AML-193 (cell line): ENCODE measurements around the gene CNOT8.
"Not testable (repeated sequence)": the region's sequence is repeated elsewhere in the genome, so short reads cannot be mapped to it uniquely, and the experiment has no call there.

Experiments used
- DNase-seq, 2 experiments: peaks; one replicate each; lab custom pipeline; 2025; lab: John Stamatoyannopoulos, UW

The CNOT8 gene

DNA sequence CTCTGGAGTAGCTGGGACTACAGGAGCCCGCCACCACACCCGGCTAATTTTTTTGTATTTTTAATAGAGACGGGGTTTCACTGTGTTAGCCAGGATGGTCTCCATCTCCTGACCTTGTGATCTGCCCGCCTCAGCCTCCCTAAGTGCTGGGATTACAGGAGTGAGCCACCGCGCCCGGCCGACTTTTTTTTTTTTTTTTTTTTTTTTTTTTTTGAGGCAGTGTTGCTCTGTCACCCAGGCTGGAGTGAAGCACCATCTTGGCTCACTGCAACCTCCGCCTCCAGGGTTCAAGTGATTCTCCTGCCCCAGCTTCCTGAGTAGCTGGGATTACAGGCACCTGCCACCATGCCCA is 22.8 kb upstream of the CNOT8 start:
- DNase-seq, result not testable (repeated sequence)

DNA sequence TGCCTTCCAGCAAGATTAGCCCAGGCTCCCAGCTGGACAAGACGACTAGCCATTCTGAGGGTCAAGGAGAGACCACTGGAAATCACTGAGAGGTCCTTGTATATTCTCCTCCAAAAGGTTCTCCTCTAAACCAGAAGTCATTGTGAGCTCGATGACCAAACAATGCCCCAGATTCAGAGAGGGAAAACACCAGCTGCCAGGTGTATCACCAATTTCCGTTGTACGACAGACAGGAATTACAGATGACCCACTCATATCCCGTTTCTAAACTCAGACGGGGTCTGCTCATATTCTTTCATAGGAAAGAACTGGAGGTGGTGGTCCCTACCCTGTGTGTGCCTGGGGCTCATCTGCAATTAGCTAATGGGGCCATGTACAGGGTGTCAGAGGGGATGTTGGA is 22.2 kb upstream of the CNOT8 start:
- DNase-seq, result no peak

DNA sequence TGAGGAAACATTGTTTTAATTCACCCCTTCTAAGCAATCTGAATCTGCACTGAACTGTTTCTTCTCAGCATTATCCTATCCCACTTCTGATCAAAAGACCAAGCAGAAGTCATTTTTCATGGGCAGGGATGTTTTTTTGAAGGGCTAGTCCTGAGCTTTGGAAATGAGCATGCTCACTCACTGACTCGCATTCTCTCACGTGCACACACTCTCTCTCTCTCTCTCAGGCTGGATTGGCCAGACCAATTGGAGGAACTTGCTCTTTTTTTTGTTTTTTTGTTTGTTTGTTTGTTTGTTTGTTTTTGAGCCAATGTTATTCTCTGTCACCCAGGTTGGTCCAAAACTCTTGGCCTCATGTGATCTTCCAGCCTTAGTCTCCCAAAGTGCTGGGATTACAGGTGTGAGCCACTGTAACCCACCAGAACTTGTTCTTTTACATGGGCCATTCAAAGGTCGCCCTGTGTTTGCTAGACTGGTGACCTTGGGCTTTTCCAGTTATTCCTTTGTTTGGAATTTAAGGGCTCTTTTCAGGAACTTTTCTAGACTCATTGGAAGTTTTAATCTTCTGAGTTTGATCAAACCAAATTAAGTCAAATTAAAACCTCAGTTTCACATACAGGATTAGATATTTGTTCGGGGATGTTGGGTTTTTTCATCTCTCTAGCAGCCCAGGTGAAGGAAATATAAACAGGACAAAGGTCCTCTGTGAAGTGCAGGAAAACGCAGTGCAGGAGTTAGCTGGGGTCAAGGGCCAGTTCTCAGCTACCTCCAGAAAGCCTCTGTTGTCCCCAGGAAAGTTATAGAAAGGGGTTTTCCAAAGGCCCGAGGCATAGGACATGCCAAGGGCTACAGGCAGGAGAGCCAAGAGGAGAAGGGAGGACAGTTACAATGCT is 21.2 kb upstream of the CNOT8 start:
- DNase-seq, result no peak

- DNase-seq, result no peak
These were observed 17.8 kb upstream of the CNOT8 start for GRCh38 chr5:154840435-154841272.

- DNase-seq, result no peak
These were observed 17.2 kb upstream of the CNOT8 start for GRCh38 chr5:154841273-154841661.

DNA sequence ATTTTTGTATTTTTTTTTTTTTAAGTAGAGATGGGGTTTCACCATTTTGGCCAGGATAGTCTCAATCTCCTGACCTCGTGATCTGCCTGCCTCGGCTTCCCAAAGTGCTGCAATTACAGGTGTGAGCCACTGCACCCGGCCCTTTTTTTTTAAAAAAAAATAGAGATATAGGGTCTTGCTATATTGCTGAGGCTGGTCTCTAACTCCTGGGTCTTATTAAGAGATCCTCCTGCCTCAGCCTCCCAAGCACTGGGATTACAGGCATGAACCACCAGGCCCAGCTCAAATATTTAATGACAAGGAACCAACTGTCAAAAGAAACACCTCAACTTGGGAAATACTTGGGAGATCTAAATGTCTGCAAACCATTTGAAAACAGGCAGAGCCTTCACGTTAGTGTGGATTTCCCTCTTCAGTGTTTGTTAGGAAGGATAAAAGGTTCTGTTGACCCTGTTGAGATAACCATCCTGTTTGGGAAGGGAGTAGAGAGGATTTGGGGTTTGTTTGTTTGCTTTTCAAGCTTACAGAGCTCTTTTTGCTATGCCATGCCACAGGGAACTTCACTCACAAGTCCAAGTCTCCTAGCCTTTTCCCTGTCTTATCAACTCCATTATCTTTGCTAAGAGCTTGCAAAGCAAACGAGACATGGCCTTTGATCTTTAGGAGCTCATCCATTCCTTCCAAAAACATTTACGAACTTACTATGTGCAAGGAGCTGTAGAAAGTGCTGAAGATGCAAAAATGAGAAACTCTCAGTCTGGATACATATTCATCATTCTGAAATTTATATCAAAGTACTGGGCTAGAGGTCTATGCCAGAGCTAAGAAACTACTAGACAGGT is 15.5 kb upstream of the CNOT8 start:
- DNase-seq, result no peak

DNA sequence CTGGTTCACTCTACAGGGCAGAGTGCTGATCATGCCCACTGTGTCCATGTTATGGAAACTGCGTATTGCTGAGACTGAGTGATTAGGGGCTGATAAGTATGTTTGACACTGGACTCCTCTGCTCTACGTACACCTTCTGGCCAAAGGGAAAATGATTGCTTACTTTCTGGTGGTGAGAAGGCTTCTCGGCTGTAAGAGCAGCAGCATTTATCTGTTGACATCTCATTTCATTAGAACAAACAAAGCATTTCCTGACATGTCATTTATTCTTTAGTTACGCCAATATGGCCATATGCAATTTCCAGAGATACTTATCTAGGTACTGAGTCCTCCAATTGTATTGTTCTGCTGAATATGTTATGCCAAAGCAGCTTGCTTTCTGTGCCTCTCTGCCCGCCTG is 13.6 kb upstream of the CNOT8 start:
- no peak for DNase-seq

- DNase-seq, result no peak
These were observed 9.1 kb upstream of the CNOT8 start for GRCh38 chr5:154849264-154849785.

GRCh38 chr5:154849791-154850201 is 8.6 kb upstream of the CNOT8 start:
- DNase-seq, result peak; percentile 15 to 19

GRCh38 chr5:154850255-154851062 is 8.0 kb upstream of the CNOT8 start, which contains the start of gene FAXDC2:
Gene FAXDC2 (minus strand): TSS chr5:154850603. CDS start chr5:154838178, 12,425 bp downstream.
- DNase-seq, result no peak

DNA sequence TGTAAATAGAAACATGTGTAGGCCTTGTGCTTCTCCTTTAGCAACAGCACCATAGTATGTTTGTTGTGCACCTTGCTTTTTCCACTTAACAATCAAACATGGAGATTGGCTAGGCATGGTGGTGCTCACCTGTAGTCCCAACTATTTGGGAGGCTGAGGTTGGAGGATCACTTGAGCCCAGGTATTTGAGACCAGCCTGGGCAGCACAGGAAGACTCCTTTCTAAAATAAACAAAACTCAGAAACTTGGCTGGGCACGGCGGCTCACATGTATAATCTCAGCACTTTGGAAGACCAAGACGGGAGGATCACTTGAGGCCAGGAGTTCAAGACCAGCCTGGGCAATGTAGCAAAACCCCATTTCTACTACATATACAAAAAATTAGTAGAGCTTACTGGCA is 7.1 kb upstream of the CNOT8 start:
- no peak for DNase-seq

DNA sequence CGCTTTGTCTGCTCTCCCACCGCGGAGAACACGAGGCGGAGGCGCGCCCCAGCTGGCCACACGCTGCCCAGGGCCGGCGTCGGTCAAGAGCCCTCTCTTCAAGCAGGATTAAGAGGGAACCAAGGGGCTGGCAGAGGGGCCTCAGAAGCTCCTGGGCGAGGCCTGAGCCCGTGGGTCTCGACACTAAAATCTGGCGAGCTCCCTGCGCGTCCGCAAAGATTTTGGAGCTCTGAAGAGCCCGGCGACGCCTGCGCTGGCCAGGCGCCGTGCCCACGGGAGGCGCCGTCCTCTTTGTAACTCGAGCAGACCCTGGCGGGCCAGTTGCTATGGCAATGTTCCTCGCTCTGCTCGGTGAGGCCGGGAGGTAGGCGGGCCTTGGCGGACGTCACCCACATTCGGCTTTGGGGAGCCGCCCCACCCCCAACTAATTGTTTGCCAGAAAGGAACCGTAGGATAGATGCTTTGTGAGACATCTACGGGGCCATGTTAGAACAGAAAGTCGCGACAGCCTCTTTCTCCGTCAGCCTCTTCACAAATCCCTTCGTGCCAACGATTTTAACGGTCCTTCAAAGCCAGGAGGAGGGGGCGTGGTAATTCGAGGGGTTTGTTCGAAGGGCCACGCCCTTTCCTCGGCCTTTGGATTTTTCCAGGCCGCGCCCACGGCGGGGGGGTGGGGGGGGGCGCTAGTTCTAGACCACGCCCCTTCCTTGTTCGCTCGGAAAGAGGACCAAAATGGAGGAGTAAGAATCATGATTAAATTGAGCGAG is 714 bp upstream of the CNOT8 start:
- peak; percentile 90 to 93 for DNase-seq

GRCh38 chr5:154858972-154859871 is 795 bp downstream of the CNOT8 start:
- DNase-seq, result peak; percentile 81 to 84

DNA sequence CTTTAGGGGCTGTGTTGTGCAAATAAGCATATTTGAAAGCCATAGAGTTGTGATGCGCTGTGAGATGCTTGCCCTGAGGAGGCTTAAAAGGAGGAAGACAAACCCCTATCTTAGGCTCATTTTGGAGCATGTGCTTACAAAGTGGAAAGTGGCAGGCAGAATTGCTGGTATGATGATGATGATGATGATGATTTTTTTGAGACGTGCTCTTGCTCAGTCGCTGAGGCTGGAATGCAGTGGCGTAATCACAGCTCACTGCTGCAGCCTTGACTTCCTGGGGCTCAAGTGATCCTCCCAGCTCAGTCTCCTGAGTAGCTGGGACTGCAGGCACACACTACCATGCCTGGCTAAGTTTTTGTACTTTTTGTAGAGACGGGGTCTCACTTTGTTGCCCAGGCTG is 1.7 kb downstream of the CNOT8 start:
- peak in 1 of 2 experiments; percentile 38 for DNase-seq

GRCh38 chr5:154860765-154861164 is 2.3 kb downstream of the CNOT8 start:
- peak; percentile 26 to 43 for DNase-seq

GRCh38 chr5:154861946-154862345 is 3.5 kb downstream of the CNOT8 start:
- DNase-seq, result no peak

- DNase-seq, result no peak
These were observed 4.3 kb downstream of the CNOT8 start for GRCh38 chr5:154862766-154863165.

DNA sequence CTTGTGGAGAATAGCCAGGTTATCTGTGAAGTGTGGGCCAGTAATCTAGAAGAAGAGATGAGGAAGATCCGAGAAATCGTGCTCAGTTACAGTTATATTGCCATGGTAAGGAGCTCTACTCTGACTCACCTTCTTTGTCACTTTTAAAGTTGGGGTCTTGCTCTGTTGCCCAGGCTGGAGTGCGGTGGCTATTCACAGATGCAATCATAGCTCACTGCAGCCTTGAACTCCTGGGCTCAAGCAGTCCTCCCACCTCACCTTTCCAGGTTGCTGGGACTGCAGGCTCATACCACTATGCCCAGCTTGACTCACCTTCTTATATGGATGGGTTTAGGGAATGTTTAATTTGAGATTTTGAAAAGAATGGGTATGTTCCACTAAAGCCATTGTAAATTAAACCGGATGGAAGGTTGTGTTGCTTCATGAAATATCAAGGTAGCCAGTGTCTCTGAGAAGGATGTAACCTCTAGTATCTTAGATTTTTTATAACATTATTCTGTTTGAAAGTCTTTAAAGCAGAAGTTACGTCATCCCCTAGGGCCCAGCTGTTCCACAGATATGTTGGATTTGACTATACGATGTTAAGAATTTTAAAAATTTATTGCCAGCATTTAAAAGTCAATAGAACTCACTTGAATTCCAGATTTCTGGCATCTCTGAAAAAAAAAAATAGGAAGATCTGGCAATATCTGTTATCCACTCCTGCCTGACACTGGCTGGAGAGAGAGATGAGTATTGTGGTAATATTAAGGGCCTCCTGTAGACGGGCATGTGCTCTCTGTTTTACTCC is 5.1 kb downstream of the CNOT8 start:
- no peak for DNase-seq
